ENCODE results near the gene CPNE9.

- TF ChIP-seq CTCF (IDR thresholded peaks at IDR 0.05; ENCODE audit: insufficient read depth, low read depth, low read length) (no peak), EZH2 (IDR thresholded peaks at IDR 0.05; ENCODE audit: insufficient read depth, low read length) (no peak)
Observed at GRCh38 chr3:9715136-9715535, 11.5 kb downstream of the CPNE9 start.
